ENCODE measurements around the gene TLCD5.
A peak's percentile ranks its signal among the peaks of the same experiment; 100 is the strongest.

Gene TLCD5

DNA sequence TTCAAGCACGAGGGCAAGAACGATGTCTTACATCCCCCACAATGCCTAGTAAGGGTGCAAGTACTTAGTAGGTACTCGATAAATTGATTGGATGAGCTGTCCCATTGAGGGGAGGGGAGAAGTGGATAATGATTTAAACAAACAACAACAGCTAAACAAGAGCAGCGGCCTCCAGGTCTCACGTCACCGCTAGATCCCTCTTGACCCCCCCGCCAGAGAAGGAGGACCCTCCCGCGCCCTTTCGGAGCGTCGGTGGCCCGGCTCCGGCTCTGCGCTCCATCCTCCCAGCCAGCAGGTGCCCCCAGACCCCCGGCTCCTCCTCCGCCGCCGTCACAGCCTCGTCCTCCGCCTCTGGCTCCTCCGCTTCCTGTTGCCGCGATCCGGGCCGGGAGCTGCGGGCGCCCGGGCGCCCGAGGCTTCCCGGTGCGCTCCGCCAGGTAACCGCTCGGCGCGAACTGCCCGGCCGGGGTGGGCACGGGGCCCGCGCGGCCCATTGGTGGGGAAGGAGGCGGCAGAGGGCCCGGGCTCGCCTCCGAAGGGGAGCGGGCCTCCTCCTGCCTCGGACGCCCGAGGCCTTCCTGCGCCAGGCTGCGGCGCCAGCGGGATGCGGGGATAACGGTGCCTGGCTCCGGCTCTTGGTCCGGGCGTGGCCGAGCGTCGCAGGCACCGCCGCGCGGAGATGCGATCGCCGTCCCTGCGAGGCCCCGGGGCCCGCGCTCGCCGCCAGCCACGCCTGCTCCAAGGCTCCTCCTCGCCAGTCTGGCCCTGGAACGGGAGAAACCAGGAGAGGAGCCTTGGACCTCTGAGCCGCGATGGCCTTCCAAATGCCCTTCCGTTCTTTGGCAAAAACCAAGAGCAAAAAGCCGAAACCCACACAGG, at the start of gene TLCD5:
Gene TLCD5 (plus strand): TSS at position 368 of the 879 bp plus-strand sequence. CDS start 2,143 bp downstream, outside the sequence.
- DNase-seq = peak; percentile 19 to 31

DNA sequence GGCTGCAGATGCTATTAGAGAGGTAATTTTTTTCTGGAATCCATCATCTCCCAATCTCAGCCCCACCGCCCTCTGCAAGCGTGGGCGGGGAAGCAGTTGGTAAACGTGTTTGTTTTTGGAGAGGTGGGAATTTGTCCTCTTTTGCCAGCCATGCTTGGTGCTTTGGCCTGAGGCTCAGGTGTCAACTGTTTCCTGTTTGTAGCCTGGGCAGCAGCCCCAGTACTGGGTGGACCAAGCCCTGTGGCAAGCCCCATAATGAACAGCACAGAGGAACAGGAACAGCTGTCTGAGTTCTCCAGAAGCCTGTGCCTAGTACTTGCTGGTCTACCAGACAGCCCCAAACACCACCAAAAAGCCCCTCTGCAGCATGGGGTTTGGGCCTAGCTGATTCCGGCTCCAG, 45.6 kb upstream of the TLCD5 start:
- DNase-seq = no peak

DNA sequence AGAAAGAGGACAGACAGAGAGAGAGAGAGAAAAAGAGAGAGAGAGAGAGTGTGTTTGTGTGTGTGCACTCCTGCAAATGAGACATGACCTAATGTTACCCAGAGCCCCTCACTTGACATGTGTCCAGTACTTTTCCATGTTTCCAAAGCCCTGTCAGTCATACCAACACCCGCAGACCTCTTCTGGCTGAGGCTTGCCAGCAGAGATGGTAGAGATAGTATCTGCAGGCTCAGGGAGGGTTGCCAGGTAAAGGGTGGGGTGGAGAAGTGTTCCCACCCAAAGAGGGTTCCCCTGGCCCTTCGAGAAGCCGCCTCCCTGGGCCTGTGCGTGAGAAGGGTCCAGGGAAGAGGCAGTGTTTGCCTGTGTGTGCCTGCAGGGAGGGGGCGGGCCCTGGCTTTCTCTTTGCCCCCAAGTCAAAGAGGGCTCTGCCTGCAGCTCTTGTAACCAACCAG, 44.5 kb upstream of the TLCD5 start:
- no peak for DNase-seq

DNA sequence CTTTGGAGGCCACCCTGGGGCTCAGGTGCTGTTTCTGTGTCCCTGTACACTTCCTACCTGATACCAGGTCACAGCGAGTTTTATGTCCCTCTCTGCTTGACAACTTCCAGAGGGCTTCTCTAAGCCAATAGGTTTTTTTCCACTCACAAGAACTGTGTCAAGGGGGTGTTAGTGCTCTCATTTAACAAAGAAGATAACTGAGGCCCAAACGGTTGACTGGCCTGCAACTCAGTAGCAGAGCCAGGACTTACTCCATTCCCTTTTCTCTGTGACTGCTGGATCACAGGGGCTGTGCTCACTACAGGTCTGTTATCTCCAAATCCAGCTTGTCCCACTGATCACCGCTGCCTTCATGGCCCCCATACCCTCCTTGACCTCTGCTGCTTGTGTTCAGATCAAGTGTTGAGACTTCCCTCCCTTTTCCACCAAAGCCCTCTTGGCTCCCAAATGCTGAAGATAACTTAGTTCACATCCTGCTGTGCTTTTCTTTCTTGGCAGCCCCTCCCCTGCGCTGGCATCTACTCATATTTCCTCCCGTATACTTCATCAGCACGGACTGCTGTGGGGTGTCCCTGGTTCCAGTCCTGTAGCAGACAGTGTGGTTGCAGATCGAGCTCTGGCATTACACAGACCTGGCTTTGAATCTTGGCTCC, 43.8 kb upstream of the TLCD5 start:
- DNase-seq = no peak

DNA sequence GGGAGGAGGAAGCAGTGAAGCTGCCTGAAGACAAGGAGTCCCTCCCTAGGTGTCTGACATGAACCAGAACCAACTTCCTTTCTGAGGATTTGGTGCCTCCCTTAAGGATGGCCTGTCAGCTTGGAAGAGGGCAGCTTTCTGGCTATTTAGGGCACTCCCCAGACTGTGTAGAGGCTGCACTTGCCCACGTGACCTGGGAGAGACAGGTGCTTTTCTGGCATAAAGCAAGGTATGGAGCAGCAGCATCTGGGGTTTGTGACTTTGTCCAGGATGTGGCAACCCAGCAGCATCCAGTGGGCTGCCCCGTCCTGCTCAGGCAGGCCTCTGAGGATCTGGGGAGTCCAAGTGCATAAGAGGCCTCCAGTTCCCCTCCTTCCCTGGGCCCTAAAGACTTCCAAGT, 42.0 kb upstream of the TLCD5 start:
- no peak for DNase-seq

DNA sequence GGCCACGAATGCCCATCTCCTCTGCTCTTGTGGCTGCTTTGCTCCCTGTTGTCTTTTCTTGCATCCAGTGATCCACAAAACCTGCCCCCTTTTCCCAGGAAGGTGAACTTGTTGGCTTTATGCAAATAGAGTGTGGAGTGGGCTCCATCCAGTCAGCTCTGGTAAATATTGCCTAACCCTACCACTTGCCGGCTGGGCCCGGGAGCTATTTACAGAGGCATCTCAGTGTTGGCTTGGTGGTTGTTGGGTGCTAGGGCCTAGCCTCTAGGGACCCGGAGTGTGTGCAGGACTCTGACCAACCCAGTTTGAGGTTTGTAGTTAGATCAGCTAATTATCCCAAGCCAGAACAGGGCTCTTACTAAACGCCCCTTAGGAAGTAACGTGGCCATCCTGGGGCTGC, 40.8 kb upstream of the TLCD5 start:
- no peak for DNase-seq

DNA sequence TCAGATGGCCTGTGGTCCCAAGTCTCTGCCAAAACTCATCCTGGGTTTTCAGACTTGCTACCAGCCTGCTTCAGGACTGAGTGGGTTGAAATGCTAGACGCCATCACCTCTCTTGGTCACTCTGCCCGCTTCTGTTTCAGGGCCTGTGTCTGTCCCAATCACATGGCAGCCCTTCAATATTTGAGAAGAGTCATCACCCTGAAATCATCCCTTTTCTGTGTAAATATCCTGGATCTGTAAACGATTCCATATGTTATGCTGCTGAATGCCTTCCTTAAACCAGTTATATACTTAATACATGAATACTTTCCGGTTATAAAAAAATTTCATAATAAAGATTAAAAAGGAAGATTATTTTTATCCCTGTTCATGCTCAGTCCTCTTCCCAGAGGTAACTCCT, 39.8 kb upstream of the TLCD5 start:
- DNase-seq = no peak

DNA sequence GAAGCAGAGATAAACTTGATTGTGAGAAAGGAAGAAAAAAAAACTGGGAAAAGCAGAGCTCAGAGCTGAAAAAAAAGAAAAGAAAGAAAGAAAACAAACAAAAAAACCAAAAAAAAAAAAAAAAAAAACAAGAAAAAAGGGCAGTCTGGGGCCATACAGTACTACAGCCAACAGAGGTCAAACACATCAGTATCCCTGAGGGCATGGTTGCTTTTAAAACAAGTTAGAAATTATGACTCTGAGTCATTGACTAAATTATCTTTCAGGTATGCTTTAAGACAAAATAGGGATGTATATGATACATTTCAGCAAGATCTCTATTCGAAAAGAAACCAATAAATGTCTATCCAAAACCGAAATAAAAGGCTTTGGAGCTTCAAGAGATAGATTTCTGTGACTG, 37.1 kb upstream of the TLCD5 start:
- no peak for DNase-seq

DNA sequence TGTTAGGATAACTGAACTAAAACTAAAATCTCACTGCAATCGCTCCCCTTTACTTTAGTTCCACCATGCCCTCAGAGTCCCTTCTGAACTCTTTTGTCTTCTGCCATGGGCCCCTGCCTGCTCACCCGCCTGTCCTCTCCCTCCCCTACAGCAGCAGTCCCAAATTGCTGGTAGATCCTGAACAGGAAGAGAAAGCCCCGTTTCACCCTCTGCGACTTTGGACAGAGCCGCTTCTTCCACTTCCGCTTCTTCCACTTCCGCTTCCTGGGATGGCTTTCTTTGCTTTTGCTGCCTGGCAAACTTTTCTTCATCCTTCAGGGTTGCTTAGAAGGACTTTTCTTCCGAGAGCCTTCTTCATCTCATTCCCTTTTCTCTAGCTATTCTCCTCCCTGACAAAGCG, 35.7 kb upstream of the TLCD5 start:
- no peak for DNase-seq

DNA sequence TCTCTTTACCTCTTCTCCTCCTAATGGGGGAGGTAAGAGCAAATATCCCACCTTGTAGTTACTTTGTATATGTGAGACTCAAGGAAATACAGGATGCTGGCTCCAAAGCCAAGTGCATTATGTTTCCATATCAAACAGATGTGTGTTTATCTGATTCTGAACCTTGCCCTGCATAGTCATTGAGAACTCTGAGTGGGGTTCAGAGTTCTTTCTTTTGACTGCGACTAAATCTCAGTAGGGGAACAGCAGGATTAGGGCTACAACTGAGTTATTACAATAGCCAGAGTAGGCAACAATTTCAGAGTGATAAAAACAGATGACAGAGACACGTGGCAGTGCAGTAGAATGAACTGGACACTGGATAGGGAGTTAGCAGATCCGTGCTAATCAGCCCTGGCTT, 34.1 kb upstream of the TLCD5 start:
- DNase-seq = no peak

DNA sequence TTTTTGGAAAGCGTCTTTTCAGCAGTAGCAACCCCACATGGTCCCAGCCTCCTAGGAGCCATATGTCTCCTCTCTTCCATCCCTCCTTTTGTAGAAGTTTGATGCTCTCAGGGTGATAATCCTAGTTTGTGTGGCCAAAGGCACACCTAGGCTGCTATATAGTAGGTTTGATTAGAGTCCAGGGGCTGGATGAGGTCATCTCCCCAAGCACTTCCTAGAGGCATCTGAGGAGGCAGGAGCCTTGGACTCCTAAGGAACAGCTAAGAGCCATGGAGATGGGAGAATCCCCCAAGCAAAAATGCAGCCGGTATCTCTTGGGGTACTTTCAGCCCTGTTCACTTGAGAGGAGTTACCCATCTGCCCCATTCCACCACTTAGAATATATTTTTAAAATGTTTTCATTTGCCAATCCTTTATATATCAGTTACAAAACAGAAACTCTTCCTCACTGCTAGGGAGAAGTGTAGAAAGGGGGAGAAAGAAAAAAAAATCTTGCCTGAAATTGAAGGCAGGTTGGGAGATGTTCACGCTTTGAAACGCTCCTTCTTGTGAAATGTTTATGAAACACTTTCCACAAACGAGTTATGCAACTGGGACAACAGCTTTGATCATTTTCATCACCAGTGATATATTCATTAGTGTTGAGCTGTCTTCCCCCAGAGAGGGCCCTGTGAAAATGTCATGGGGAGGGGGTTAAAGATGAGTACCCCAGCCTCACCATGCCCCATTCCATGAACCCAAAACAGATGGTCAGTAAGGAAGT, 31.9 kb upstream of the TLCD5 start:
- no peak for DNase-seq

DNA sequence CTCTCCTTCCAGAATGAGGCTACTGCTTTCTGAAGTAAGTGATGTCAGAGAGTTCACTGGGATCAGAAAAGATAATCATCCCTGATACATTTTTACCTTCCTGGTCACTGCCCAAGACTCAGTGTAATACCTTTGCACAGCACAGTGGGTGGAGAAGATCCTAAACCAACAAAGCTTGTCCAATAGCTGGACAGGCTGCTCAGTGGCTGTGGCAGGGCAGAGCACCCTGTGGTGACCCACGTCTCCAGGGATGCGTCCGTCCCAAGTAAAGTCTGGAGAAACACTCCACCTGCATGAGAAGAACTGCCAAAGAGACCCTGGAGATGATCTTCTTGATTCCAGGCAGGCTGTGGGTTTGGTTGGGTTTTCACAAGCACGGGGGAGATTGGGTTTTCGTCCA, 31.0 kb upstream of the TLCD5 start:
- DNase-seq = no peak

DNA sequence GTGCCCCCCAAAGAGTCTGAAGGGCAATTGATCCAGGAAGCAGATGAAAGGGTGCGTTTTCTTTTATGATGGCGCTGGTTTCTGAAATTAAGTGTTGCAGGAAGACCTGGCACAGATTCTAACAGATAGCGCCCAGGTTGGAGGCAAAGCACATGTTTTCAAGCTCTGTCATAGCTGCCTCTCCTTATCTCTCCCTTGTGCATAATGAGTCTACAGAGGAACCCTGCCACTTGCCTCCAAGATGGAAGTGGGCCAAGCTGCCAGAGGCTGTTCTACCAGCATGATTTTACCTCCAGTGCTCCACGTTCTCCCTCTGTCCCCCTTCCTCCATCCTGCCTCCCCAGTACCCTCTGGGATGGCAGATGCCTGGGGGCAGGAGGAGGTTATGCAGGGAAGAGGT, 30.0 kb upstream of the TLCD5 start:
- DNase-seq = no peak

DNA sequence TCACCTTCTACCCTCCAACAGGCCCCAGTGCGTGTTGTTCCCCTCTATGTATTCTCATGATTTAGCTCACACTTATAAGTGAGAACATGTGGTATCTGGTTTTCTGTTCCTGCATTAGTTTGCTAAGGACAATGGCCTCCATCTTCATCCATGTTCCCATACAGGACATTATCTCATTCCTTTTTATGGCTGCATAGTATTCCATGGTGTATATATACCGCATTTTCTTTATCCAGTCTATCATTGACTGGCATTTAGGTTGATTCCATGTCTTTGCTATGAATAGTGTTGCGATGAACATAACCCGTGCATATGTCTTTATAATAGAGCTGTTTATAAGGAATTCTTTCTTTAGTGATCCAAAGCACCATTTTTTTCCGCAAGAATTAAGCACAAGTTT, 28.5 kb upstream of the TLCD5 start:
- no peak for DNase-seq

DNA sequence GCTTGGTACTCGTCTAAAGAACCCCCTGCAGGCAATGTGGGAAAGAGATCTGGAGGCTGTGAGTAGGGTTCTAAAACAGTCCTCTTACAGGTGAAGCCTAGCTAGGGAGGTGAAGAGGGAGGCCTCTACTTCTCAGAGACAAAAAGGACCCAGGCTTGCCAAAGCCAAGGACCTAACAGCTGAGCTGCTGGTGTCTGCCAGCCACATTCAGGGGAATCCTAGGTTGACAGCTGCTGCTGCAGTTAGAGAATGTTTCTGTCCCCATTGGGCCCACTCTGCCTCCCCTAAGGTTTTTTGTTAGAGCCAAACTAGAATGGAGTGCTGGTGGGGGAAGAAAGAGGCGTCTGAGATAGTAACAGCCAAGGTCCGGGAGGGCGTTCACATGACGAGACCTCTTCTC, 26.6 kb upstream of the TLCD5 start:
- DNase-seq = no peak

DNA sequence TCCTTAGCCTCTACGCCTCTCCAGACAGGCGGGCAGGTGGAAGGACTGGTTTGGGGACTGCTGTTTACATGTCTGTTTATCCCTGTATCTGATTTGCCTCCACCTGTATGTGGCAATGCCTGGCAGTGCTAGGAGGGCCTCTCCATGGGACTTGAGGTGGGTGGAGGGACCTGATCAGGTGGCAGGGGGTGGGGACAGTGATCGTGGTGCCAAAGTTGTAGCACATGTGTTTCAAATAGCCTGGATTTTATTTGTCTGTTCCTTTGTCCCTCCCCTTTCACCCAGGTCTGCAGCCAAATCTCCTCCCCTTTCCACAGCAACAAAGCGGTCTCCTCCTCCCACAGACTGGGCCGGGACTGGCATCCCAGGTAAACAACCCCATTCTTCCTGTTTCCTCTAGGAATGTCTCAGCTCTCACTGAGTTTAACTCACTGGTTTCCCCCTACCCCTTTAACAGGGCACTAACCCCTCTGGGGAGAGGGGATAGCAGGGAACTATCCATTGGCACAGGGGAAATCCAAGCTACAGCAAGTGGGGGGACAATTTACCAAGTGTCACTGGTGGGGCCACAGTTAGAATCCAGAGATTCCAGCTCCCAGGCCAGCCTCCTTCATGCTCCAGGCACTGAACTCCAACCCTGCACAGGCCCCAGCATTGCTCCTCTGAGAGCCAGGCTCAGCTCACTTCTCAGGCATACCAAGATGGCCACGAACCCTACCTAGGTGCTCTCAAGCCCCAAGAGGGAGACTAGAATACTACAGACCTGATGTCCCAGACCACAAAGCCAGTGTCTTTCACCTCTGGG, 22.9 kb upstream of the TLCD5 start:
- DNase-seq = no peak

DNA sequence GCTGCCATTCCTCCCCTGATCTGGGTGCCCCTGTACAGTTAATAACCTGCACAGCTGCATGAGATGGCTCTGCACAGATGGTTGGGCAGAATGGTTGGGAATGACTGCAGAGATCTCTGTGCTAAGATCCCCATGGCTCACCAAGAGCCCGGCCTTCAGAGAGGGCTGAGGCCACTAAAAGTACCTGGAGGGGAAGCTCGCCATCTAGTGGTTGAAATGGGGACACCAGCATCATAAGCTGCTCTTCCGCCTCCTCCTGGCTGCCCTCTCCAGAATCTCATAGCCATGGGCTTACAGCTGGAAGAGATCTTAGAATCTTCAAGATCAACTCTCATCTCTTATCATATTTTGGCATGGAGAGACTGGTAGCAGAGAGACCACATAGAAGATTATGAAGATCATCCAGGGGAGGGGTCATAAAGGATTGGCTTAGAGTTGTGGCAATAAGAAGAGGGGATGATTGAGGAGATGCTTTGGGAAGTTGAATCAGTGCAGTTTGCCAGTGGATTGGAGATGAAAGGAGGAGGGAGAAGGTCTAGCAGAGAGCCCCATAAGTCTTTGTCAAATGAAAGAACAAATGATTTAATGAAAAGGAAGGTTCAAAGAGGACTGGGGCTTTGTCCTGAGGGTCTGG, 22.0 kb upstream of the TLCD5 start:
- peak; percentile 68 to 69 for DNase-seq

DNA sequence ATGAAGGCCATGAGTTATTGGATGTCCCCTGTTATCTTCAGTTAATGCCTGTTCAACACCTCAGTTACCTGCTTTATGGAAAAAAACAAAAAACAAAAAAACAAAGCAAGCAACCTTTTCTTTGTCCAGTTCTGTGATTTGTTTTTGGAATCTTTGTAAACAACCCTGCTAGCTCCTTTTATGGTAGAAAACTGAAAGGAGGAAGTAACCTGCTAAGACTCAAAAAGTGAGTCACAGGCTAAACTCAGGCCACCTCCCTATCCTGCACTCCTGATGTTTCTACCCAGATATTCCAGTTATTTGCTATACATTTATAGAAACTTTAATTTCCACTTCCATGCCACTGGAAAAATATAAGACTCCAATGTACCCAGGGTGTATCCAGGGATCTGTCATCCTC, 20.6 kb upstream of the TLCD5 start:
- no peak for DNase-seq

DNA sequence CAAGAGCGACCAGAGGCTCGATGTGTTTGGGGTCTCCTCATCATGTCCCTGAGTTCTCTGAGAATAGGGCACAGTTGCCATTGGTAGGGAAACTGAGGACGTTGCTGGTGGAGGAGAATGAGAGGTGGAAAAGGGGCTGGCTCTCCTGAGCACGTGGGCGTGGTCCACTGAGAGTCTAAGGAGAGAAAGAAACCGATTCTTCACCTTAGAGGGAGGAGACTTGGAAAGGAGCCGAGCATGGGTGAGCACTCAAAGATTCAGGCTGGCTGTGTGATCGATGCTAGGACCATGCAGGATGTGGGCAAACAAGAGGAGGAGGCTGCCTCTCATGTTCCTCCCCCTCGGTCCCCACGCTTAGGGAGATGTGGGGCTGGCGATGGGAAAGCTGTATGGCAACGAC, 19.8 kb upstream of the TLCD5 start:
- DNase-seq = no peak

DNA sequence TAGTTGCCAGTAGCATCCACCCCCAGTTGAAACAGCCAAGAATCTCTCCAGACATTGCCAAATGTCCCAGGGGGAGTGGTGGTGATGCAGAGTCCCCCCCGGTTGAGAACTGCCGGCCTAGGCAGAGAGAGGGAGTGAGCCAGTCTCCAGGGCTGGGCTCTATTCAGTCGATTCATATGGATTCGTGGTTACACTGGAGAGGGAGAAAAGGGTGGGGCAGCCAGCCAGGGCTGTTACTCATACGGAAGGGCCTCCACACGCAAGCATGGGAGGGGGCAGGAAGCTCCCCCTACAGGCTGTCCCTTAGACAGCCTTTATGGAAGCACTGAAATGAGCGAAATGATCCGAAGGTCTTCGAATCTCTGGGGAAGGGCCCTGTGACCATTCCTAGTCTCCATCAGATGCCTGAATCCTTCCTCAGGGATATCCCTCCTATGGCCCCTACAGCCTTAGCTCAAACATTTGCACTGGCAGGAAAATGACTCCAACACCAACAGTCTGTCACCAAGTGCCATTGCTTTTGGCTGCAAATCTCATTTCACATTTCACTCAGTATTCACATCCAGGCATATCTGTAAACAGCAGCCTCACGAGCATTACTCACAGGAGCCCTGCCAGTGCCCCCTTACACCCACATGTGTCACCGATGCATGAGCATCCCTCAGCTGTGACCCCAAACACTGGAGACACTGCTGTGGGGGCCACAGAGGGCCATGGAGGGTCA, 18.4 kb upstream of the TLCD5 start:
- no peak for DNase-seq

DNA sequence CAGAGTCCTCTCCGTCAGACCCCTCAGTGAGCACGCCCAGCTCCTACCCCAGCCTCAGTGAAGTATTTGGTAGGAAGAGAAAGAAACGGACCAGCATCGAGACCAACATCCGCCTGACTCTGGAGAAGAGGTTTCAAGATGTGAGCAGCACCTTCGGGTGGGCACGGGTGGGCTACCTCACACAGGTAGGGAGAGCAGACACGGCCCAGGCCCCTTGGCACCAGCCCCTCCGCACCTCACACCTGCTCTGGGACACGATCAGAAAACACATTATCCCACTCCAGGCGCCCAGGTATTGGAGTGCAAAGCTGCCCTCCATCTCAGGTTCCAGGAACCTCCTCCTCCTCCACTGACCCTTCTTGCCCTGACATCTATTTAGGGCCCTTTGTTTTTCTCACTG, 17.6 kb upstream of the TLCD5 start:
- DNase-seq = no peak

DNA sequence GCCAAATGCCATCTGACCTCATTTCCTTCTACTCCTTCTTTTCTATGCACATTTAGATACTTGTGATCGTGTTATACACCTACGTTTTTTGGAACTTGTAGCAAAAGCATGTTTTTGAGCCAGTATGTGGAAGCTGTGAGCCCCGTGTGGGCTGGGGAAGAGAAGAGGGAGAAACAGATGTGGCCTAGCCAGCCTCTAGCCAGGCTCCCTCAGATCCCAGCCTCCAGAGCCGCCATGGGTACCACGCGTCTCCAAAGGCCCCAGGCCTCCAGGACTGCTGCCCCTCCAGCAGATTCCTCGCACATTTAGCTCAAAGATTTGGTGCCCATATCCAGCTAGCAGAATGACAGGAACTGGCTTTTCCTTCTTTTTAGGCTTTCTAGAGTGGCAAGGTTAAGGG, 17.0 kb upstream of the TLCD5 start:
- no peak for DNase-seq

Data from stimulated activated CD4-positive, alpha-beta T cell treated with anti-CD3 and anti-CD28 coated beads, Interleukin-2, amount 100 ng/mL, for 48 hours (primary cell).